Activated CD4-positive, CD25-positive, alpha-beta regulatory T cell (primary cell): ENCODE data around the gene KRTAP4-9.
"Not testable (repeated sequence)": the region's sequence is repeated elsewhere in the genome, so short reads cannot be mapped to it uniquely, and the experiment has no call there.

Experiments used
- DNase-seq, 4 experiments: peaks; one replicate each; lab custom pipeline; 2025; lab: John Stamatoyannopoulos, UW

Gene KRTAP4-9

DNA sequence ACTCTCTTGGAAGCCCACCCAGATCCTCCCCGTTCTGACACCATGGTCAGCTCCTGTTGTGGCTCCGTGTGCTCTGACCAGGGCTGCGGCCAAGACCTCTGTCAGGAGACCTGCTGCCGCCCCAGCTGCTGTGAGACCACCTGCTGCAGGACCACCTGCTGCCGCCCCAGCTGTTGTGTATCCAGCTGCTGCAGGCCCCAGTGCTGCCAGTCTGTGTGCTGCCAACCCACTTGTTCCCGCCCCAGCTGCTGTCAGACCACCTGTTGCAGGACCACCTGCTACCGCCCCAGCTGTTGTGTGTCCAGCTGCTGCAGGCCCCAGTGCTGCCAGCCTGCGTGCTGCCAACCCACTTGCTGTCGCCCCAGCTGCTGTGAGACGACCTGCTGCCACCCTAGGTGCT is at the start of gene KRTAP4-9:
KRTAP4-9 (plus strand) TSS at position 43 of the 400 bp plus-strand sequence; CDS start at position 43, 0 bp downstream.
- not testable (repeated sequence) for DNase-seq

GRCh38 chr17:41057547-41057946 is 47.6 kb upstream of the KRTAP4-9 start:
- no peak for DNase-seq

- no peak for DNase-seq
Observed at GRCh38 chr17:41058741-41059140, 46.4 kb upstream of the KRTAP4-9 start.

- not testable (repeated sequence) for DNase-seq
Observed at GRCh38 chr17:41059276-41060051, 45.7 kb upstream of the KRTAP4-9 start.

- DNase-seq: no peak
Observed at GRCh38 chr17:41060052-41060604, 45.1 kb upstream of the KRTAP4-9 start, which contains the start of gene KRTAP2-3. KRTAP2-3 (minus strand) TSS chr17:41060114; CDS start chr17:41060050, 64 bp downstream.

DNA sequence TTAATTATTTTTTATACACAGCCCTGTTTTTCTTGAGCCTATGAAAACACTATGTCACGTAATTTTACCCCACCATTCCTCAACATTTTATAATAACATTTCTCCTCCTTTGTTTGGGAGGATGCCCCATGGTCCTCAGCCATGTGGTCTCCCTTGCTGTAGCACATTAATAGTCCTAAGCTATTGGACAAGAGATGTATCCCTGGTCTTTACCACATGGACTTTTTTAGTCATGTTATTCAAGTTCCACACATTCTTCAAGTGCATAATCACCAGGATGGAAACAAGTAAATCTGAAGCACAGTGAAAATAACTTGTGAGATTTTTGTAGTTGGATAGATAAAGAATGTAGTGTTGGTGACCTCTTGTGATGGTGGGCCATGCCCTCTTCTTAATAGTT is 43.2 kb upstream of the KRTAP4-9 start:
- DNase-seq: no peak

GRCh38 chr17:41063449-41063848 is 41.7 kb upstream of the KRTAP4-9 start:
- no peak for DNase-seq

DNA sequence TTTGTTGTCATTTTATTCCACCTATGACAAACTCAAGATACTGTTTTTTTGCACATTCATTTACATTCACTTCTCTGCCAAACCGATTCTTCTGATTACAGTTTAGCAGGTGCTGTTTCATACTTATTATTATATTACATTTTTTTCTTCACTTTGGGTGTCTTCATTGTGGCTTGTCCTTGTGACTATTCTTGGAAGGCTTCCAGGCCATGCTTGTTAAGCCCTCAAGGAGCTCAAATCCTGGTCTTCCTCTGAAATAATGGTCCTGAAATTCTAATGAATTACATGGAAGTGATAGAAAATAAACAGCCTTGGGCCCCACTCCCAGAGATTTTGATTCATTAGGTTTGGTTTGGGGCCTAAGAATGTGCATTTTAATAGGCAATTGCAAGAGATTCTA is 40.9 kb upstream of the KRTAP4-9 start:
- DNase-seq: no peak

DNA sequence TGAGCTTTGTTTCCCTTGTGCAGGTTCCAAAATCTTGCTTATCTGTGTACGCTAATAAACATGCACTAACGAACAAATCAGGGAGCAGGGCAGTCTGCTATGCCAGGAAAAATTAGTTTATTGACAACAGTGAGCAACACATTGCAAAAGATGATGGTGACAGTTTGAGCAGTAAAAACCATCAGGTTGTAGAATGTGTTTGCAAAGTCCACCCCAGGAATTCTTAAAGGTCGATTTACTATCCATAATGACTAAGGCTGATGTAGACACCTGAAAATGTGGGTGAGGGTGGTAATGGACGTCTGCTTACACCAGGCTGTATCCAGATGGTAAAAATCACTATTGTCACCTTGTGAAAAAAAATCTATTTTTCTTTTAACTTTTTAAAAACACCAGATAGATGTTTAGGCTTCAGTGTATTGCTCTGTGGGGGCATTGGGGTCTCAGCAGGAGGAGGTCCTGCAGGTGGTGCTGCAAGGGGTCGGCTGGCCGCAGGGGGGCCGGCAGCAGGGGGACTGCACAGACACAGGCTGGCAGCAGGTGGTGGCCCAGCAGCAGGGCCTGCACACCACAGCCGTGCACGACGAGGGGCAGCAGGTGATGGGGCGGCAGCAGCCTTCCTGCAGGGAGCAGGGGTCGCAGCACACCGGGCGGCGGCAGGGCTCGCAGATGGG is 40.0 kb upstream of the KRTAP4-9 start:
- not testable (repeated sequence) for DNase-seq

- DNase-seq: no peak
Observed at GRCh38 chr17:41065829-41066624, 39.2 kb upstream of the KRTAP4-9 start, which contains the start of gene KRTAP2-4. KRTAP2-4 (minus strand) TSS chr17:41065879; CDS start chr17:41065845, 34 bp downstream.

GRCh38 chr17:41067281-41067680 is 37.9 kb upstream of the KRTAP4-9 start:
- DNase-seq: no peak

DNA sequence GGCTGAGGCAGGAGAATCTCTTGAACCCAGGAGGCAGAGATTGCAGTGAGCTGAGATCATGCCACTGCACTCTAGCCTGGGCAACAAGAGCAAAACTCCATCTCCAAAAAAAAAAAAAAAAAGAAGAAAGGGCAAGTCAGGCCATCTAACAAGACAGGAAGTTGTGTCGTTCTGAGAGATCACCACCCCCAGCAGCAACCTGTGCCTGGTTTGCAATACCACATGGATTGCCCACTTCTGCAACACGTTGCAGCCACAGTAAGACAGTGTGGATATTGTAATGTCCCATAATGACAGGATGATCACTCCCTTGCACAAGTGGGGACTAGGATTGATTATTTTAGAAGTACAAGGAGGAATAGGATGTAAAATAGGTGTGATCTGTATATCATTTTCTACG is 36.2 kb upstream of the KRTAP4-9 start:
- DNase-seq: no peak

- no peak for DNase-seq
Observed at GRCh38 chr17:41071606-41072360, 33.4 kb upstream of the KRTAP4-9 start.

GRCh38 chr17:41073676-41074075 is 31.5 kb upstream of the KRTAP4-9 start:
- DNase-seq: no peak

DNA sequence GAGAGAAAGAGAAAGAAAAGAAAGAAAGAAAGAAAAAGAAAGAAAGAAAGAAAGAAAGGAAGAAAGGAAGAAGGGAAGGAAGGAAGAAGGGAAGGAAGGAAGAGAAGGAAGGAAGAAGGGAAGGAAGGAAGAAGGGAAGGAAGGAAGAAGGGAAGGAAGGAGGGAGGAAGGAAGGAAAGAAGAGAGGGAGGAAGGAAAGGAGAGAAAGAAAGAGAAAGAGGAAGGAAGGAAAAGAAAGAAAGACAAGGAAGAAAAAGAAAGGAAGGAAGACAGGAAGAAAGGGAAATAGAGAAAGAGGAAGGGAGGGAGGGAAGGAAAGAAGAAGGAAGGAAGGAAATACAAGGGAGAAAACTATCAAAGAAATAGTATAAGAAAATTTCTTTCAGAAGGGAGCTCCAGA is 28.4 kb upstream of the KRTAP4-9 start:
- DNase-seq: no peak

DNA sequence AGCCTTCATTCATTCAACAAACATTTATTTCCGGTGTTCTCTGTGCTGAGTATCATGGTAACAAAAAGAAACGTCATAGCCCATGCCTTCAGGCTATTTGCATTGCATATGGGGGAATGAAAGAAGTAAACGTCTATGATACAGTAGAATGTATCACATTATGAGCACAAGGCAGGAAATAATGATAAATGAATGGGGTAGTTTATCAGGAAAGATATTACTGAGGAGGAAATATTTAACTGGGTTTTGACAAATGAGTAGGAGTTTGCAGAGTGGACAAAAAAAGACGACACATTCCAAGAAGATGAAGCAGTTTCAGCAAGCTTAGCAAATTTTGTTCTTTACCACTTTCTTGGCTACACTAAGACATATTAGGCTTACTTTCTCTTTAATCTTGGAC is 22.6 kb upstream of the KRTAP4-9 start:
- no peak for DNase-seq

- DNase-seq: not testable (repeated sequence)
Observed at GRCh38 chr17:41083427-41083826, 21.8 kb upstream of the KRTAP4-9 start.

GRCh38 chr17:41084100-41084856 is 20.9 kb upstream of the KRTAP4-9 start, which contains the start of gene KRTAP4-7:
KRTAP4-7 (plus strand) TSS chr17:41084150; CDS start chr17:41084207, 57 bp downstream.
- not testable (repeated sequence) for DNase-seq

DNA sequence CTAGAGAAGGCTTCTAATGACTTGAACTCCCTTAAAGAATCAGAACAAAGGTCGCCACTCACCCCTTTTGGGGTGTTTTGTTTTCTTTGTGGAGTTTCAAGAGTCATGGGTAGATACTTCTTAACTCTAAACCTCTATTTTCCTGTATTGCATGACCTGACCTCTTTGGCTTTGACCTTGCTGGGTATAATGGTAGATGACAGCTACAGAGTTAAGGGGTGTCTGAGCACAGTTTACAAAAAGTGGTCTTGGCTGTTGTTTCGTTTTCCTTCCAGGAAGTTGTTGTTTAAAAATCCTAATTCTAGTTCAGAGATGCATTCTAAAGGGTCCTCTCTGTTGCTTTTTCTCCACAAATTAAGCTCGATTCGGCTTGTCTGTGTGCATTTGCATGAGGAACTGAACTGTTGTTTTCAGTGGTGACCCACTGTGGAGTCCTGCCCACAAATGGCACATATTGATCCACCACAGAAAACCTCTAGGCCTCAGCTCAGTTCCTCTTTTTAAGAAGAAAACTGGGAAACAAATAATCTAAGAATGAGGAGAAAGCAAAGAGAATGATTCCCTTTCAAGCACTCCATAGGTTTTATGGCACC is 16.3 kb upstream of the KRTAP4-9 start:
- not testable (repeated sequence) for DNase-seq

GRCh38 chr17:41096055-41096454 is 9.1 kb upstream of the KRTAP4-9 start:
- DNase-seq: no peak
